KMS-11 (cell line): ENCODE results near the gene ITPR1.
A peak's percentile ranks its signal among the peaks of the same experiment; 100 is the strongest.

ENCODE experiments used
- H2AFZ ChIP-seq: fragments of 200-600 bp; sonication (generic); 2 replicates; pipeline ENCODE4 v1.6.1; 2016; ENCODE audit warnings: antibody characterized with exemption, mixed run types, low read depth
- H3K27ac ChIP-seq: fragments of 200-600 bp; sonication (generic); 2 replicates; pipeline ENCODE4 v1.6.1; 2016; ENCODE audit warnings: mild to moderate bottlenecking, mixed run types
- H3K27me3 ChIP-seq: fragments of 200-600 bp; sonication (generic); 2 replicates; pipeline ENCODE4 v1.6.1; 2017; ENCODE audit warnings: mild to moderate bottlenecking, low read depth, mixed run types, moderate library complexity; ENCODE audit not compliant: insufficient read depth
- H3K36me3 ChIP-seq: fragments of 200-600 bp; sonication (generic); 2 replicates; pipeline ENCODE4 v1.6.1; 2017; ENCODE audit warnings: mild to moderate bottlenecking, mixed run types; ENCODE audit not compliant: insufficient read depth
- H3K4me1 ChIP-seq: fragments of 200-600 bp; sonication (generic); 2 replicates; pipeline ENCODE4 v1.6.1; 2016; ENCODE audit warnings: mild to moderate bottlenecking, low read depth, mixed run types; ENCODE audit not compliant: poor library complexity, severe bottlenecking
- H3K4me2 ChIP-seq: fragments of 200-600 bp; sonication (generic); 2 replicates; pipeline ENCODE4 v1.7.0; 2016; ENCODE audit warnings: mild to moderate bottlenecking, mixed run types
- H3K4me3 ChIP-seq: fragments of 200-600 bp; sonication (generic); IDR thresholded peaks from 2 replicates; pipeline ENCODE4 v1.6.1; 2017; ENCODE audit warnings: low read depth, low read length, mixed read lengths; ENCODE audit not compliant: insufficient read depth
- H3K79me2 ChIP-seq: fragments of 200-600 bp; sonication (generic); 2 replicates; pipeline ENCODE4 v1.6.1; 2016; ENCODE audit warnings: low read depth, mixed run types; ENCODE audit not compliant: insufficient read depth
- H3K9ac ChIP-seq: fragments of 200-600 bp; sonication (generic); 2 replicates; pipeline ENCODE4 v1.6.1; 2016; ENCODE audit warnings: mild to moderate bottlenecking, mixed run types
- H4K20me1 ChIP-seq: fragments of 200-600 bp; sonication (generic); 2 replicates; pipeline ENCODE4 v1.6.1; 2016; ENCODE audit warnings: mild to moderate bottlenecking, mixed run types; ENCODE audit not compliant: insufficient read depth
- TF ChIP-seq, protein P1 (sequence below): fragments of 200-600 bp; sonication (generic); conservative IDR thresholded peaks from 2 replicates; pipeline ENCODE4 v1.6.1; 2017; ENCODE audit warnings: low read depth, mild to moderate bottlenecking, antibody characterized with exemption, low read length, moderate library complexity, mixed read lengths

Gene ITPR1

DNA sequence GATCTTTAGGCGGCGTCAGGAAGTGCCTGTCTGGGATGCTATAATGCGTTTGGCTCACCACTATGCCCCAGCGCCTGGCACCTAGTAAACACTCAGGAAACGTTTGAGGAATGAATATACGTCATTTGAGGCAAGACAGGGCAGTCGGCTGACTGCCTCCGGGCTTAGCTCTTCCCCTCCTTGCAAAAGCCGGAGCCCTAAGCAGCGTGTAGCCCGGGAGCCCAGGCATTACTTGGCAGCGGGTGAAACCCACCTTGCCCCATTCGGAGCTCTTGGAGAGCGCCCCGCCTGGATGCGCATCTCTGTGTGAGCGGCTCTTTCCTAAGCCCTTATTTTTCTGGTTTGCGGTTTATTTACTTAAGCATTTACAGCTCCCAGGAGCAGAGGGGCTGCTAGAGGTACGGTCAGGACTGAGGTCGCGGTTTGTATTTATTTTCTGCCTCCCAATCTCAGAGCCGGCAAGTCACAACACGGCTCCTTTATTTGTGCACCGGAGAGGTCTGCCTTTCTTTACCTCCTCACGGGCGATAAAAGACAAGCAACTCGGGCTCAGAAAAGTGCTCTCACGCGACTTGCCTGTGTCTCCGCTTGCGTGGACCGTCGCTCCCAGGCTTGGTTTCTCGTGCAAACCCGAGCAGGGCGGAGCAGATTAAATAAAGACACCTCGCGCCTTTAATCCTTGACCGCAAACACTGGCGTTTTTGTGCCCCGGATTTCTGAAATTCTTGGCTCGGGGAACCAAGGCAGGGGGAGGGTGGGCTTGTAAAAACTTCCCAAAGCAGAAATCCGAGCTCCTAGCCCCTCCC is 737 bp upstream of the ITPR1 start:
- peak overlapping the region; percentile 88; the same call in 1 of the 2 replicates for H2AFZ ChIP-seq
- H4K20me1 ChIP-seq: no peaks in the 10 kb centered on the region
- no peaks in the 10 kb centered on the region; the same call in 1 of the 2 replicates for H3K27me3 ChIP-seq
- H3K4me1 ChIP-seq: peaks cover 42% of the 10 kb centered on the region
- H3K4me3 ChIP-seq: no peak overlapping the region
- peak overlapping the region; percentile 54 for H3K4me2 ChIP-seq
- H3K9ac ChIP-seq: peak overlapping the region; percentile 50; the same call in 1 of the 2 replicates
- H3K79me2 ChIP-seq: no peaks in the 10 kb centered on the region
- no peaks in the 10 kb centered on the region for H3K36me3 ChIP-seq
- TF ChIP-seq, protein P1, sequence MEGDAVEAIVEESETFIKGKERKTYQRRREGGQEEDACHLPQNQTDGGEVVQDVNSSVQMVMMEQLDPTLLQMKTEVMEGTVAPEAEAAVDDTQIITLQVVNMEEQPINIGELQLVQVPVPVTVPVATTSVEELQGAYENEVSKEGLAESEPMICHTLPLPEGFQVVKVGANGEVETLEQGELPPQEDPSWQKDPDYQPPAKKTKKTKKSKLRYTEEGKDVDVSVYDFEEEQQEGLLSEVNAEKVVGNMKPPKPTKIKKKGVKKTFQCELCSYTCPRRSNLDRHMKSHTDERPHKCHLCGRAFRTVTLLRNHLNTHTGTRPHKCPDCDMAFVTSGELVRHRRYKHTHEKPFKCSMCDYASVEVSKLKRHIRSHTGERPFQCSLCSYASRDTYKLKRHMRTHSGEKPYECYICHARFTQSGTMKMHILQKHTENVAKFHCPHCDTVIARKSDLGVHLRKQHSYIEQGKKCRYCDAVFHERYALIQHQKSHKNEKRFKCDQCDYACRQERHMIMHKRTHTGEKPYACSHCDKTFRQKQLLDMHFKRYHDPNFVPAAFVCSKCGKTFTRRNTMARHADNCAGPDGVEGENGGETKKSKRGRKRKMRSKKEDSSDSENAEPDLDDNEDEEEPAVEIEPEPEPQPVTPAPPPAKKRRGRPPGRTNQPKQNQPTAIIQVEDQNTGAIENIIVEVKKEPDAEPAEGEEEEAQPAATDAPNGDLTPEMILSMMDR: no peak
- no peak overlapping the region for H3K27ac ChIP-seq

DNA sequence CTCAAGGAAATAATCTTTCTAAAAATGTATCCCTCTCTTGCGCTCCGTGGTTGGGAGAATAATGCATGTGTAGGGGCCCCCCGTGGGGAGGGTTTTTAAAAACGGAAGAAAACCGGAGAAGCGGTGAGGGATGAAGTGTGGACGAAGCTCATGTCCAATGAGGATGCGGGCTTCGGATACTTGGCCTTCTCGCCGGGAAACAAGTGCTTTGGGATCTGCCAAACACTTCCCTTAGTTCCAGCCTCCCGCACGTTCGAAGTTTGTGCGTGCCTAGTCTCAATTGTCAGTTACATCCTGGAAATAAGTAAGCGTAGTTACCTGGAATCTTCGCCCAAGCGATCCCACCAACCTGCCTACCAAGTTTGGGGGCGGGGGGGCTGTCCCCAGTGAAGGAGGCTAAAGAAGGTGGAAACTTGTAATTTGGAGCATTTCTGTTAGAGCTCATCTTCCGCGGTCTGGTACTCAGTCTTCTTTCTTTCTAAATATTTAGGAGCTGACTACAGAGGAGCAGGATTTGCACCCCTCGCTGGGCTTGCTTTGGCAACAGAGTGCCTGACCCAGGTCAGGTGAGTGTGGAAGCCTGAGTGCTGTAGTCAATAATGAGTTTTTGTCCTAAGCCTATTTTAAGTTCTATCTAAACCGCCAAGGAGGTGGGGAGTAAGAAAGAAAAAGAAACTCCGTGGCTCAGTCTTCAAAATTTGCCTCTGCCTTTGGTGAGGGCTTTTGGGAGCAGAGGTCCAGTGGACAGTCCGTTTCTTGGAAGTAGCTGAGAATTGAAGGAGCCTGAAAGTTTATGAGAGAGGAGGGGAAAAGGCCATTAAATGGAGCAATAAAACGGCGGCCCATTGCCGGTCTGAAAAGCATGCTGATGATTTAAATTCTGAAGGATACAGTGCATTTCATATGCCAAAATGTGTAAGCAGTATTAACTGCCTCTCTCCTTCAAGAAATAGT is 1.1 kb downstream of the ITPR1 start:
- H4K20me1 ChIP-seq: no peaks in the 10 kb centered on the region
- no peaks in the 10 kb centered on the region; the same call in 1 of the 2 replicates for H3K27me3 ChIP-seq
- no peak overlapping the region for H3K27ac ChIP-seq
- H3K79me2 ChIP-seq: no peaks in the 10 kb centered on the region
- peak overlapping the region; percentile 54; the same call in 1 of the 2 replicates for H2AFZ ChIP-seq
- no peaks in the 10 kb centered on the region for H3K36me3 ChIP-seq
- peak overlapping the region; percentile 82 for H3K4me2 ChIP-seq
- peak overlapping the region; percentile 27 for H3K4me3 ChIP-seq
- peaks cover 50% of the 10 kb centered on the region for H3K4me1 ChIP-seq
- TF ChIP-seq, protein P1: no peak
- H3K9ac ChIP-seq: no peak overlapping the region

DNA sequence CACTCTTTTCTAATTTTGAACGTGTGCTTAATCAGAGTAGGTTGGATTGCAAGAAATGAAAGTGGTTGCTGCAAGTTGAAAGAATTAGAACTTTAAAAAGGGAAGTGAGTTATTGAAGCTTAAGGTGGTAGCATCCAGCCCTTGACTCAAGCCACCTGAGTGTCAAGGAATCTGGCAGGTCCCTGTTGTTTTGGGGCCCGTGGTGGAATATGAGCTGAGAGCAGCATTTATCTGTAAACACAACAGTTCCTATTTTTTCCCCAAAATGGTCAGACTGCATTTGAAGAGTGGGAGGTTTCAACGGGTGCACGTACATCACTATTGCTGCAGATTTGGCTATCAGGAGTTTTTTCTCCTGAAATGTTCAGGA is 1.7 kb downstream of the ITPR1 start:
- Histone ChIP-seq H3K9ac (no peak overlapping the region), H3K4me2 (peak overlapping the region; percentile 82), H3K27ac (no peak overlapping the region), H3K4me1 (peaks cover 50% of the 10 kb centered on the region), H3K36me3 (no peaks in the 10 kb centered on the region), H3K27me3 (no peaks in the 10 kb centered on the region; the same call in 1 of the 2 replicates), H3K4me3 (no peak overlapping the region), H4K20me1 (no peaks in the 10 kb centered on the region), H2AFZ (no peak overlapping the region), H3K79me2 (no peaks in the 10 kb centered on the region)
- TF ChIP-seq, protein P1: no peak

DNA sequence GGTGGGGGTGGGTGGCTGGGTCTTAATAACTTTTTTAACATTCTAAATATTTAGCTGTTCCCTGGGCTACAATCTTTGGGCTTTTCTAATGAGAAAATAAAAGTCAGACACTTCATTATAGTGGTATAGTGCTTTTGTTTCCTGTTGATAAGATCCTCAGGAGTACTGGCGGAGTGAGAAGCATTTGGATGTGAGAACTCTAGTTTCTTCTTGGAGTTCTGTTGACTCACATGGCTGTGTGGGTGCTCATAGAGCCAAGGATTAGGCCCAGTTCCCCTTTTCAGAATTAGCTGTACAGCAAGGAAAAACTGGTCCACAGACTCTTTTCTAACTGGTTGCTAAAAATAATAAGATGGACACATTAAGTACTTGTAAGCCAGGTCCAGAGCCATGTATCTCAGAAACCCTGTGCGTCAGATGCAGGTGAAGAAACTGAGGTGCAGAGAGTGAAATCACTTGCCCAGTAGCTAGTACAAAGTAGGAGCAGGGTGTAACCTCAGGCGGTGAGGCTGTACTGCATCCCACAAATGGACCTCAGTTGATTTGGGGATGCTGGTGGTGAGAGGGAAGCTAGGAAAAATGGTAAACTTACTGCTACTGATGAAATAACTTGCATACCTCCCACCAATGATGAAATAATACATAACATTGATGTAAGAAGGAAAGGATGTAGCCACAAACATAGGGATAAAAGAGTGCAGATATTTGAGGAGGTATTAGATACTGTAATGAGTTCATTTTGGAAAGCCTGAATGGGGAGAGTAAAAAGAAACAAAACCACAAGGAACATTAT is 2.3 kb downstream of the ITPR1 start:
- H3K79me2 ChIP-seq: no peaks in the 10 kb centered on the region
- H3K36me3 ChIP-seq: no peaks in the 10 kb centered on the region
- H3K9ac ChIP-seq: no peak overlapping the region
- no peaks in the 10 kb centered on the region; the same call in 1 of the 2 replicates for H3K27me3 ChIP-seq
- H3K4me3 ChIP-seq: no peak overlapping the region
- H3K4me1 ChIP-seq: peaks cover 50% of the 10 kb centered on the region
- TF ChIP-seq, protein P1: no peak
- no peak overlapping the region for H3K27ac ChIP-seq
- no peaks in the 10 kb centered on the region for H4K20me1 ChIP-seq
- H3K4me2 ChIP-seq: no peak overlapping the region
- no peak overlapping the region for H2AFZ ChIP-seq
